Thyroid gland (tissue), 4 donors: ENCODE results near the gene ZNF630. TPM values are rescaled to one million over a fixed set of nuclear protein-coding genes. Genes with fewer than 3 reads are reported as not detected.
"Not testable (repeated sequence)": the region's sequence is repeated elsewhere in the genome, so short reads cannot be mapped to it uniquely, and the experiment has no call there.

Experiments
- DNase-seq, 2 donors: peaks; one replicate each; pipeline ENCODE4 v3.0.0-alpha.2; 2019
- H3K27ac ChIP-seq, 3 donors: fragments of 200-600 bp; sonication (generic); 1 replicate in 2 of 3; 2 replicates in 1 of 3; pipeline ENCODE4 v1.5.1; 2016 to 2019; ENCODE audit warnings: mild to moderate bottlenecking in 1 of 3, moderate library complexity in 1 of 3
- H3K27me3 ChIP-seq: fragments of 200-600 bp; sonication (generic); one replicate; pipeline ENCODE4 v1.5.1; 2019
- H3K36me3 ChIP-seq, 2 donors: fragments of 200-600 bp; sonication (generic); one replicate each; pipeline ENCODE4 v1.5.1; 2016 to 2019
- H3K4me1 ChIP-seq, 2 donors: fragments of 200-600 bp; sonication (generic); one replicate each; pipeline ENCODE4 v1.5.1; 2017 to 2019
- H3K4me3 ChIP-seq, 3 donors: fragments of 200-600 bp; sonication (generic); replicated peaks in 1 of 3; 1 replicate in 2 of 3; 2 replicates in 1 of 3; pipeline ENCODE4 v1.5.1; 2016; ENCODE audit warnings: mild to moderate bottlenecking in 1 of 3
- H3K9me3 ChIP-seq: fragments of 200-600 bp; sonication (generic); one replicate; pipeline ENCODE4 v1.5.1; 2017
- CTCF ChIP-seq, 6 experiments: fragments of 200-600 bp in 3 of 6; fragments of 450-650 bp in 3 of 6; sonication (generic) in 3 of 6; IDR thresholded peaks; one replicate each; pipeline ENCODE4 v1.5.1; 2016 to 2019; ENCODE audit warnings: antibody characterized with exemption in 6 of 6, mild to moderate bottlenecking in 2 of 6, inconsistent platforms in 1 of 6, moderate library complexity in 1 of 6
- POLR2A ChIP-seq, 2 donors: fragments of 450-650 bp; IDR thresholded peaks; one replicate each; pipeline ENCODE4 v1.6.1; 2017; ENCODE audit warnings: antibody characterized with exemption in 2 of 2, mild to moderate bottlenecking in 2 of 2, moderate library complexity in 1 of 2
- WGBS, 2 donors: methylation state at CpG; one replicate each; pipeline ENCODE4 v1.1.5; 2017; 5-methylcytosine and 5-hydroxymethylcytosine counted together
- intact Hi-C: fragments of 100-400 bp; cut with DNase I; formaldehyde crosslinking; loops from one replicate; pipeline ENCODE4 v1.15.1; 2023
- total RNA-seq, 4 donors: library from RNA; depleted of rRNA; stranded (reverse); fragments of >200 nt; gene quantifications; one replicate each; pipeline ENCODE4 v1.2.3, GENCODE V29; 2016

ZNF630 gene
- total RNA-seq, 4 donors from 2014 or later, result 2.6 to 6.4 (median 6.0) TPM

GRCh38 chrX:48046846-48047245, 24.6 kb downstream of the ZNF630 start:
- H3K9me3 ChIP-seq, result no peaks in the 10 kb centered on the region
- H3K4me1 ChIP-seq, result no peaks in the 10 kb centered on the region
- no peak for DNase-seq
- no peak overlapping the region for H3K4me3 ChIP-seq
- H3K36me3 ChIP-seq, result no peaks in the 10 kb centered on the region
- WGBS, 2 donors, result 95 to 98% methylated on average over 5 of the region's 5 CpGs
- no peak for TF ChIP-seq CTCF (IDR thresholded peaks at IDR 0.05)
- TF ChIP-seq POLR2A (IDR thresholded peaks at IDR 0.05), result no peak
- intact Hi-C loops, result no loop called here
- no peak overlapping the region for H3K27ac ChIP-seq
- no peaks in the 10 kb centered on the region for H3K27me3 ChIP-seq

- WGBS, 2 donors, result 54 to 71% methylated on average over 7 to 8 of the region's 8 CpGs
- TF ChIP-seq POLR2A (IDR thresholded peaks at IDR 0.05) (no peak), CTCF (IDR thresholded peaks at IDR 0.05) (no peak)
- no peaks in the 10 kb centered on the region for H3K27me3 ChIP-seq
- intact Hi-C loops, result no loop called here
- H3K27ac ChIP-seq, result peak overlapping the region in 1 of 3 donors; percentile 43
- no peak for DNase-seq
- H3K4me3 ChIP-seq, result no peak overlapping the region
- H3K36me3 ChIP-seq, result no peaks in the 10 kb centered on the region
- no peaks in the 10 kb centered on the region for H3K9me3 ChIP-seq
- no peaks in the 10 kb centered on the region for H3K4me1 ChIP-seq
Observed at GRCh38 chrX:48045410-48046311, 25.8 kb downstream of the ZNF630 start.

- Histone ChIP-seq H3K27ac (no peak overlapping the region), H3K27me3 (no peaks in the 10 kb centered on the region), H3K4me3 (no peak overlapping the region), H3K4me1 (no peaks in the 10 kb centered on the region), H3K36me3 (no peaks in the 10 kb centered on the region), H3K9me3 (no peaks in the 10 kb centered on the region)
- intact Hi-C loops, result no loop called here
- DNase-seq, result no peak
- 73 to 79% methylated on average over 4 of the region's 4 CpGs for WGBS, 2 donors
- no peak for TF ChIP-seq POLR2A (IDR thresholded peaks at IDR 0.05)
- no peak for TF ChIP-seq CTCF (IDR thresholded peaks at IDR 0.05)
Observed at GRCh38 chrX:48043056-48043455, 28.4 kb downstream of the ZNF630 start.

- Histone ChIP-seq H3K36me3 (no peaks in the 10 kb centered on the region), H3K9me3 (no peaks in the 10 kb centered on the region), H3K4me3 (no peak overlapping the region), H3K27me3 (no peaks in the 10 kb centered on the region), H3K27ac (peak overlapping the region in 1 of 3 donors; percentile 57), H3K4me1 (no peaks in the 10 kb centered on the region)
- no peak for TF ChIP-seq CTCF (IDR thresholded peaks at IDR 0.05)
- DNase-seq, result no peak
- 33 to 42% methylated on average over 4 of the region's 4 CpGs for WGBS, 2 donors
- intact Hi-C loops, result no loop called here
Observed at GRCh38 chrX:48035891-48036290, 35.5 kb downstream of the ZNF630 start.

GRCh38 chrX:48030641-48031173, 40.7 kb downstream of the ZNF630 start:
- whole genome bisulfite sequencing, 2 donors, result 42 to 82% methylated on average over 3 to 9 of the region's 10 CpGs
- intact Hi-C loops, H3K9me3 ChIP-seq: not testable (repeated sequence)

More at GRCh38 chrX:48030641-48031173, 40.7 kb downstream of the ZNF630 start:
- H3K36me3 ChIP-seq, H3K4me1 ChIP-seq, H3K4me3 ChIP-seq, DNase-seq, H3K27me3 ChIP-seq, H3K27ac ChIP-seq: not testable (repeated sequence)
